HEK293T (cell line): Measurements from ENCODE around the gene ZNF319.

Source experiments
- CTCF ChIA-PET: fragments of 350-600 bp; formaldehyde crosslinking; extraction: SDS; loops from one replicate; lab custom pipeline; 2021; ENCODE audit warnings: antibody characterized with exemption, inconsistent platforms; lab: Yijun Ruan, JAX
- POLR2A ChIA-PET: fragments of 350-600 bp; formaldehyde crosslinking; extraction: SDS; loops from one replicate; lab custom pipeline; 2020; ENCODE audit warnings: antibody characterized with exemption, inconsistent platforms; lab: Yijun Ruan, JAX
- DNase-seq: peaks from one replicate; pipeline ENCODE4 v3.0.0; 2012; ENCODE audit warnings: mixed read lengths; ENCODE audit errors: extremely low spot score
- ARNT ChIP-seq: fragments of 450-650 bp; IDR thresholded peaks from 2 replicates; pipeline ENCODE4 v1.6.1; 2017; ENCODE audit warnings: mild to moderate bottlenecking
- BHLHE40 ChIP-seq: fragments of 450-650 bp; IDR thresholded peaks from 2 replicates; pipeline ENCODE4 v1.6.1; 2016; ENCODE audit warnings: mild to moderate bottlenecking, moderate library complexity, borderline replicate concordance
- CTBP1 ChIP-seq: fragments of 450-650 bp; IDR thresholded peaks from 2 replicates; pipeline ENCODE4 v1.6.1; 2016; ENCODE audit warnings: borderline replicate concordance
- ELF4 ChIP-seq: fragments of 450-650 bp; IDR thresholded peaks from 2 replicates; pipeline ENCODE4 v1.6.1; 2017; ENCODE audit warnings: antibody characterized with exemption
- FOXA1 ChIP-seq: fragments of 450-650 bp; IDR thresholded peaks from 2 replicates; pipeline ENCODE4 v1.6.1; 2016; ENCODE audit warnings: mild to moderate bottlenecking
- FOXK2 ChIP-seq: fragments of 450-650 bp; IDR thresholded peaks from 2 replicates; pipeline ENCODE4 v1.6.1; 2016; ENCODE audit warnings: mild to moderate bottlenecking
- FOXM1 ChIP-seq: fragments of 450-650 bp; IDR thresholded peaks from 2 replicates; pipeline ENCODE4 v1.6.1; 2017; ENCODE audit warnings: mild to moderate bottlenecking, borderline replicate concordance
- HDGF ChIP-seq: fragments of 450-650 bp; IDR thresholded peaks from 2 replicates; pipeline ENCODE4 v1.6.1; 2017; ENCODE audit warnings: antibody characterized with exemption, borderline replicate concordance
- L3MBTL2 ChIP-seq: fragments of 450-650 bp; conservative IDR thresholded peaks from 2 replicates; pipeline ENCODE4 v1.6.1; 2016; ENCODE audit warnings: mild to moderate bottlenecking
- LEF1 ChIP-seq: fragments of 450-650 bp; IDR thresholded peaks from 2 replicates; pipeline ENCODE4 v1.6.1; 2017; ENCODE audit warnings: mild to moderate bottlenecking, borderline replicate concordance
- NFRKB ChIP-seq: fragments of 450-650 bp; IDR thresholded peaks from 2 replicates; pipeline ENCODE4 v1.6.1; 2016; ENCODE audit warnings: mild to moderate bottlenecking, moderate library complexity
- PKNOX1 ChIP-seq: fragments of 450-650 bp; IDR thresholded peaks from 2 replicates; pipeline ENCODE4 v1.6.1; 2016
- SP1 ChIP-seq: fragments of 450-650 bp; IDR thresholded peaks from 2 replicates; pipeline ENCODE4 v1.6.1; 2017
- SUZ12 ChIP-seq: fragments of 450-650 bp; IDR thresholded peaks from 2 replicates; pipeline ENCODE4 v1.6.1; 2016; ENCODE audit warnings: mild to moderate bottlenecking
- TARDBP ChIP-seq: fragments of 450-650 bp; IDR thresholded peaks from 2 replicates; pipeline ENCODE4 v1.6.1; 2016
- ZNF384 ChIP-seq: fragments of 450-650 bp; IDR thresholded peaks from 2 replicates; pipeline ENCODE4 v1.6.1; 2016

ZNF319 gene

GRCh38 chr16:57977418-57978069 lies 22.9 kb downstream of the ZNF319 start:
- DNase-seq = no peak
- ChIA-PET POLR2A (no interaction called here), CTCF (interaction anchor here (0.7 kb wide), 1 partner anchor 962 kb away, joined by 3 read pairs; no protein-coding TSS in a partner anchor)
- TF ChIP-seq TARDBP = no peak
- no peak for TF ChIP-seq BHLHE40
- no peak for TF ChIP-seq SUZ12
- no peak for TF ChIP-seq CTBP1
- TF ChIP-seq ARNT = no peak
- TF ChIP-seq HDGF = no peak
- no peak for TF ChIP-seq SP1
- no peak for TF ChIP-seq FOXA1

- ChIA-PET POLR2A (no interaction called here), CTCF (no interaction called here)
- DNase-seq = no peak
- no peak for TF ChIP-seq FOXK2
- TF ChIP-seq FOXM1 = no peak
- TF ChIP-seq ZNF384 = no peak
- TF ChIP-seq L3MBTL2 = no peak
- no peak for TF ChIP-seq BHLHE40
- TF ChIP-seq ARNT = no peak
- no peak for TF ChIP-seq FOXA1
Observed at GRCh38 chr16:57976331-57976796, 24.1 kb downstream of the ZNF319 start.

GRCh38 chr16:57972306-57972705 lies 28.2 kb downstream of the ZNF319 start:
- no peak for DNase-seq
- ChIA-PET POLR2A (interaction anchor here (0.9 kb wide), 1 partner anchor 12 kb away, joined by 3 read pairs; no protein-coding TSS in a partner anchor), CTCF (interaction anchor here (0.6 kb wide), 1 partner anchor 40 kb away, joined by 5 read pairs; no protein-coding TSS in a partner anchor)
- no peak for TF ChIP-seq ARNT
- TF ChIP-seq BHLHE40 = no peak
- TF ChIP-seq TARDBP = no peak
- TF ChIP-seq PKNOX1 = no peak
- TF ChIP-seq HDGF = no peak
- no peak for TF ChIP-seq ELF4
- TF ChIP-seq CTBP1 = no peak
- TF ChIP-seq LEF1 = no peak
- TF ChIP-seq FOXM1 = no peak
- no peak for TF ChIP-seq ZNF384
- TF ChIP-seq SUZ12 = no peak
- TF ChIP-seq NFRKB = no peak
- no peak for TF ChIP-seq SP1
- TF ChIP-seq L3MBTL2 = no peak

- ChIA-PET POLR2A (interaction anchor here (0.9 kb wide), 1 partner anchor 13 kb away, joined by 3 read pairs; no protein-coding TSS in a partner anchor), CTCF (interaction anchor here (0.6 kb wide), 1 partner anchor 40 kb away, joined by 5 read pairs; no protein-coding TSS in a partner anchor)
- DNase-seq = no peak
- no peak for TF ChIP-seq ZNF384
Observed at GRCh38 chr16:57971848-57972247, 28.6 kb downstream of the ZNF319 start.

- POLR2A ChIA-PET = no interaction called here
- TF ChIP-seq BHLHE40 (no peak), CTBP1 (no peak), FOXM1 (no peak), SUZ12 (no peak), HDGF (no peak), PKNOX1 (no peak), TARDBP (no peak), FOXA1 (no peak), FOXK2 (no peak), NFRKB (no peak)
- DNase-seq = no peak
- CTCF ChIA-PET = interaction anchor here (0.6 kb wide), 1 partner anchor 9 kb away, joined by 3 read pairs; no protein-coding TSS in a partner anchor
Observed at GRCh38 chr16:57970970-57971369, 29.5 kb downstream of the ZNF319 start, which contains the start of gene CNGB1. CNGB1 (minus strand) TSS chr16:57971128; CDS start chr16:57967286, 3,842 bp downstream.

GRCh38 chr16:57970319-57970718 lies 30.2 kb downstream of the ZNF319 start:
- CTCF ChIA-PET = no interaction called here
- DNase-seq = no peak
- TF ChIP-seq SP1 (no peak), NFRKB (no peak), BHLHE40 (no peak)
- POLR2A ChIA-PET = no interaction called here

GRCh38 chr16:57969451-57970123 lies 30.9 kb downstream of the ZNF319 start:
- POLR2A ChIA-PET = no interaction called here
- CTCF ChIA-PET = interaction anchor here (0.6 kb wide), 1 partner anchor 68 kb away, joined by 3 read pairs; no protein-coding TSS in a partner anchor
- TF ChIP-seq FOXK2 = no peak
- TF ChIP-seq LEF1 = no peak
- no peak for TF ChIP-seq SUZ12
- TF ChIP-seq ELF4 = no peak
- no peak for TF ChIP-seq ARNT
- no peak for TF ChIP-seq TARDBP
- no peak for TF ChIP-seq L3MBTL2
- TF ChIP-seq CTBP1 = no peak
- TF ChIP-seq BHLHE40 = no peak
- no peak for TF ChIP-seq FOXA1
- TF ChIP-seq HDGF = no peak
- no peak for TF ChIP-seq SP1
- TF ChIP-seq ZNF384 = no peak
- no peak for TF ChIP-seq FOXM1
- TF ChIP-seq NFRKB = no peak
- TF ChIP-seq PKNOX1 = no peak
- no peak for DNase-seq
